Esophagus squamous epithelium (tissue), 4 donors: Measurements from ENCODE around the gene TANGO2.

ENCODE experiments used
- CTCF ChIP-seq, 6 experiments: fragments of 450-650 bp in 4 of 6; fragments of 200-600 bp in 2 of 6; sonication (generic) in 2 of 6; IDR thresholded peaks; one replicate each; pipeline ENCODE4 v1.5.1; 2016 to 2019; ENCODE audit warnings: antibody characterized with exemption in 6 of 6, mild to moderate bottlenecking in 4 of 6, moderate library complexity in 4 of 6
- POLR2A ChIP-seq, 4 donors: fragments of 450-650 bp; IDR thresholded peaks; one replicate each; pipeline ENCODE4 v1.6.1; 2017; ENCODE audit warnings: antibody characterized with exemption in 4 of 4, mild to moderate bottlenecking in 4 of 4, moderate library complexity in 3 of 4

- TF ChIP-seq POLR2A (IDR thresholded peaks at IDR 0.05) (peak in 2 of 4 donors; percentile 26 to 45), CTCF (IDR thresholded peaks at IDR 0.05) (peak in 2 of 6 experiments; percentile 5 to 56)
Observed at GRCh38 chr22:20079745-20080444, 59.0 kb downstream of the TANGO2 start, which contains the start of gene DGCR8.
